B cell (primary cell): ENCODE data around the gene DCDC2C.
"Not testable (repeated sequence)": the region's sequence is repeated elsewhere in the genome, so short reads cannot be mapped to it uniquely, and the experiment has no call there.

Experiments
- CTCF ChIP-seq: fragments of 200-600 bp; IDR thresholded peaks from one replicate; pipeline ENCODE4 v1.8.0; 2022; ENCODE audit warnings: antibody characterized with exemption, mild to moderate bottlenecking
- EZH2 ChIP-seq: IDR thresholded peaks from 2 replicates; pipeline ENCODE4 v1.6.1; 2012; ENCODE audit warnings: borderline replicate concordance, low read depth, mild to moderate bottlenecking, moderate library complexity, low read length; ENCODE audit not compliant: insufficient read depth, poor library complexity, severe bottlenecking

- not testable (repeated sequence) for TF ChIP-seq EZH2, CTCF
Measured at GRCh38 chr2:3660640-3661039, 42.7 kb upstream of the DCDC2C start.
